ENCODE measurements around the gene ZNF559.
"Not testable (repeated sequence)": the region's sequence is repeated elsewhere in the genome, so short reads cannot be mapped to it uniquely, and the experiment has no call there.

ZNF559 gene

GRCh38 chr19:9323919-9324583 is at the start of gene ZNF559:
Gene ZNF559 (plus strand): TSS chr19:9324179. CDS start chr19:9338550, 14,371 bp downstream.
- peak; percentile 97 for DNase-seq

- not testable (repeated sequence) for DNase-seq
Observed at GRCh38 chr19:9283485-9283884, 40.5 kb upstream of the ZNF559 start.

- DNase-seq, result no peak
Observed at GRCh38 chr19:9289231-9289884, 34.6 kb upstream of the ZNF559 start.

- no peak for DNase-seq
Observed at GRCh38 chr19:9295411-9295849, 28.5 kb upstream of the ZNF559 start.

GRCh38 chr19:9296336-9296735 is 27.6 kb upstream of the ZNF559 start:
- DNase-seq, result no peak

GRCh38 chr19:9306443-9306842 is 17.5 kb upstream of the ZNF559 start:
- DNase-seq, result no peak

GRCh38 chr19:9308091-9308770 is 15.7 kb upstream of the ZNF559 start:
- no peak for DNase-seq

GRCh38 chr19:9309139-9309973 is 14.6 kb upstream of the ZNF559 start, which contains the start of gene ZNF699:
Gene ZNF699 (minus strand): TSS chr19:9309838. CDS start chr19:9305119, 4,719 bp downstream.
- DNase-seq, result peak; percentile 98

- DNase-seq, result no peak
Observed at GRCh38 chr19:9309974-9310446, 14.0 kb upstream of the ZNF559 start.

GRCh38 chr19:9313756-9314155 is 10.2 kb upstream of the ZNF559 start:
- no peak for DNase-seq

GRCh38 chr19:9321338-9321737 is 2.6 kb upstream of the ZNF559 start:
- DNase-seq, result no peak

GRCh38 chr19:9321756-9322155 is 2.2 kb upstream of the ZNF559 start:
- DNase-seq, result not testable (repeated sequence)

GRCh38 chr19:9322201-9322600 is 1.8 kb upstream of the ZNF559 start:
- DNase-seq, result not testable (repeated sequence)

GRCh38 chr19:9323557-9323918 is 441 bp upstream of the ZNF559 start:
- no peak for DNase-seq

- no peak for DNase-seq
Observed at GRCh38 chr19:9324584-9324962, 594 bp downstream of the ZNF559 start.

- no peak for DNase-seq
Observed at GRCh38 chr19:9329999-9330398, 6.0 kb downstream of the ZNF559 start.

GRCh38 chr19:9342610-9343304 is 18.8 kb downstream of the ZNF559 start:
- no peak for DNase-seq

GRCh38 chr19:9345005-9345404 is 21.0 kb downstream of the ZNF559 start:
- DNase-seq, result no peak

GRCh38 chr19:9348253-9348652 is 24.3 kb downstream of the ZNF559 start:
- no peak for DNase-seq

GRCh38 chr19:9348671-9349070 is 24.7 kb downstream of the ZNF559 start:
- no peak for DNase-seq

- DNase-seq, result no peak
Observed at GRCh38 chr19:9352505-9352904, 28.5 kb downstream of the ZNF559 start.

GRCh38 chr19:9353011-9353410 is 29.0 kb downstream of the ZNF559 start:
- no peak for DNase-seq

Data from activated CD4-positive, alpha-beta T cell treated with anti-CD3 and anti-CD28 coated beads, Interleukin-2, amount 50 U/mL, for 1 hour (primary cell).